ENCODE results near the gene OLA1.

Gene OLA1

GRCh38 chr2:174149530-174149929 is 98.8 kb downstream of the OLA1 start:
- no peak for TF ChIP-seq CREB1 (IDR thresholded peaks at IDR 0.05; ENCODE audit: low read depth)
- no peak for TF ChIP-seq FOXM1 (IDR thresholded peaks at IDR 0.05; ENCODE audit: borderline replicate concordance, low read depth)
- TF ChIP-seq TAF1 (IDR thresholded peaks at IDR 0.05; ENCODE audit: low read depth), result no peak
- TF ChIP-seq TEAD4 (IDR thresholded peaks at IDR 0.05), result no peak
- TF ChIP-seq MAX (IDR thresholded peaks at IDR 0.05), result no peak
- TF ChIP-seq EP300 (IDR thresholded peaks at IDR 0.05; ENCODE audit: borderline replicate concordance), result no peak
- no peak for TF ChIP-seq TCF12 (IDR thresholded peaks at IDR 0.05; ENCODE audit: low read depth)
- TF ChIP-seq USF1 (IDR thresholded peaks at IDR 0.05), result no peak
- TF ChIP-seq RAD21 (IDR thresholded peaks at IDR 0.05; ENCODE audit: low read depth), result no peak
- no peak for TF ChIP-seq EGR1 (IDR thresholded peaks at IDR 0.05)
- TF ChIP-seq NFIC (IDR thresholded peaks at IDR 0.05), result no peak

- no peak for TF ChIP-seq CEBPB (IDR thresholded peaks at IDR 0.05)
- TF ChIP-seq TAF1 (IDR thresholded peaks at IDR 0.05; ENCODE audit: low read depth), result no peak
- no peak for TF ChIP-seq RAD21 (IDR thresholded peaks at IDR 0.05; ENCODE audit: low read depth)
- no peak for TF ChIP-seq EGR1 (IDR thresholded peaks at IDR 0.05)
- no peak for TF ChIP-seq REST (IDR thresholded peaks at IDR 0.05; ENCODE audit: low read depth)
- no peak for TF ChIP-seq MAX (IDR thresholded peaks at IDR 0.05)
- no peak for TF ChIP-seq EP300 (IDR thresholded peaks at IDR 0.05; ENCODE audit: borderline replicate concordance)
- no peak for TF ChIP-seq FOXM1 (IDR thresholded peaks at IDR 0.05; ENCODE audit: borderline replicate concordance, low read depth)
- no peak for TF ChIP-seq USF1 (IDR thresholded peaks at IDR 0.05)
- no peak for TF ChIP-seq NFIC (IDR thresholded peaks at IDR 0.05)
- no peak for TF ChIP-seq ZBTB7A (IDR thresholded peaks at IDR 0.05; ENCODE audit: low read depth)
- TF ChIP-seq TEAD4 (IDR thresholded peaks at IDR 0.05), result no peak
- TF ChIP-seq CREB1 (IDR thresholded peaks at IDR 0.05; ENCODE audit: low read depth), result no peak
- no peak for TF ChIP-seq YY1 (IDR thresholded peaks at IDR 0.05; ENCODE audit: low read depth)
- no peak for TF ChIP-seq TCF12 (IDR thresholded peaks at IDR 0.05; ENCODE audit: low read depth)
Measured at GRCh38 chr2:174148833-174149232, 99.5 kb downstream of the OLA1 start.

GRCh38 chr2:174145827-174146226 is 102.5 kb downstream of the OLA1 start:
- TF ChIP-seq REST (IDR thresholded peaks at IDR 0.05; ENCODE audit: low read depth), result no peak
- no peak for TF ChIP-seq TEAD4 (IDR thresholded peaks at IDR 0.05)
- no peak for TF ChIP-seq ZBTB7A (IDR thresholded peaks at IDR 0.05; ENCODE audit: low read depth)
- no peak for TF ChIP-seq EGR1 (IDR thresholded peaks at IDR 0.05)
- no peak for TF ChIP-seq NFIC (IDR thresholded peaks at IDR 0.05)
- TF ChIP-seq MAX (IDR thresholded peaks at IDR 0.05), result no peak
- no peak for TF ChIP-seq USF1 (IDR thresholded peaks at IDR 0.05)
- no peak for TF ChIP-seq TAF1 (IDR thresholded peaks at IDR 0.05; ENCODE audit: low read depth)
- TF ChIP-seq YY1 (IDR thresholded peaks at IDR 0.05; ENCODE audit: low read depth), result no peak
- TF ChIP-seq TCF12 (IDR thresholded peaks at IDR 0.05; ENCODE audit: low read depth), result no peak
- TF ChIP-seq CREB1 (IDR thresholded peaks at IDR 0.05; ENCODE audit: low read depth), result no peak
- no peak for TF ChIP-seq FOXM1 (IDR thresholded peaks at IDR 0.05; ENCODE audit: borderline replicate concordance, low read depth)
- TF ChIP-seq EP300 (IDR thresholded peaks at IDR 0.05; ENCODE audit: borderline replicate concordance), result no peak
- TF ChIP-seq CEBPB (IDR thresholded peaks at IDR 0.05), result peak; percentile 92
- TF ChIP-seq RAD21 (IDR thresholded peaks at IDR 0.05; ENCODE audit: low read depth), result 0 out of 2 replicates have a peak, but pooled peaks have one; percentile 7

- TF ChIP-seq REST (IDR thresholded peaks at IDR 0.05; ENCODE audit: low read depth) (no peak), EGR1 (IDR thresholded peaks at IDR 0.05) (no peak), USF1 (IDR thresholded peaks at IDR 0.05) (no peak), RAD21 (IDR thresholded peaks at IDR 0.05; ENCODE audit: low read depth) (no peak), TEAD4 (IDR thresholded peaks at IDR 0.05) (no peak), MAX (IDR thresholded peaks at IDR 0.05) (no peak), CEBPB (IDR thresholded peaks at IDR 0.05) (no peak)
Measured at GRCh38 chr2:174142290-174142689, 106.0 kb downstream of the OLA1 start.
